ENCODE measurements around the gene DLG5.

DLG5 gene

DNA sequence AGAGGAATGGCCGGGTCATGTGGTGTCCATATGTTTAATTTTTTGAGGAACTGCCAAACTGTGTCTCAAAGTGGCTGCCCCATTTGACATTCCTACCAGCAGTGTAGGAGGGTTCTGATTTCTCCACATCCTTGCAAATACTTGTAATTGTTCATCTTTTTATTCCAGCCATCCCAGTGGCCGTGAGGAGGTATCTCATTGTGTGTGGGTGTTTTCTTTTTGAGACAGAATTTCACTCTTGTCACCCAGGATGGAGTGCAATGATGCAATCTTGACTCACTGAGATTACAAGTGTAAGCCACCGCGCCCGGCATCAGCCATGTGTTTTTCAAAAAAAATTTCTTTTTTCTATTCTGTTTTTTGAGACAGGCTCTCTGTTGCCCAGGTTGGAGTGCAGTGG is 38.7 kb upstream of the DLG5 start:
- H3K36me3 ChIP-seq (ENCODE audit: control insufficient read depth, insufficient read depth, low read length): no peaks in the 10 kb centered on the region

GRCh38 chr10:77964811-77965210 is 38.3 kb upstream of the DLG5 start:
- no peak overlapping the region for H3K27ac ChIP-seq (ENCODE audit: insufficient read depth, low read length, poor library complexity, severe bottlenecking)
- H3K9me3 ChIP-seq (ENCODE audit: control insufficient read depth, low read length): no peaks in the 10 kb centered on the region
- H3K4me3 ChIP-seq (ENCODE audit: insufficient read depth, low read depth, low read length, poor library complexity, severe bottlenecking): no peak overlapping the region
- no peaks in the 10 kb centered on the region for H3K4me1 ChIP-seq (ENCODE audit: control insufficient read depth, insufficient read depth, low read length, poor library complexity, severe bottlenecking)
- no peak for DNase-seq
- no peaks in the 10 kb centered on the region for H3K27me3 ChIP-seq (replicated peaks; ENCODE audit: control insufficient read depth, insufficient read depth, low read length, poor library complexity, severe bottlenecking)
- H3K36me3 ChIP-seq (ENCODE audit: control insufficient read depth, insufficient read depth, low read length): no peaks in the 10 kb centered on the region

More for the DNA sequence above, 38.7 kb upstream of the DLG5 start:
- H3K27me3 ChIP-seq (replicated peaks; ENCODE audit: control insufficient read depth, insufficient read depth, low read length, poor library complexity, severe bottlenecking): no peaks in the 10 kb centered on the region
- H3K27ac ChIP-seq (ENCODE audit: insufficient read depth, low read length, poor library complexity, severe bottlenecking): no peak overlapping the region
- H3K4me3 ChIP-seq (ENCODE audit: insufficient read depth, low read depth, low read length, poor library complexity, severe bottlenecking): no peak overlapping the region
- no peak for DNase-seq
- H3K9me3 ChIP-seq (ENCODE audit: control insufficient read depth, low read length): no peaks in the 10 kb centered on the region
- H3K4me1 ChIP-seq (ENCODE audit: control insufficient read depth, insufficient read depth, low read length, poor library complexity, severe bottlenecking): no peaks in the 10 kb centered on the region

DNA sequence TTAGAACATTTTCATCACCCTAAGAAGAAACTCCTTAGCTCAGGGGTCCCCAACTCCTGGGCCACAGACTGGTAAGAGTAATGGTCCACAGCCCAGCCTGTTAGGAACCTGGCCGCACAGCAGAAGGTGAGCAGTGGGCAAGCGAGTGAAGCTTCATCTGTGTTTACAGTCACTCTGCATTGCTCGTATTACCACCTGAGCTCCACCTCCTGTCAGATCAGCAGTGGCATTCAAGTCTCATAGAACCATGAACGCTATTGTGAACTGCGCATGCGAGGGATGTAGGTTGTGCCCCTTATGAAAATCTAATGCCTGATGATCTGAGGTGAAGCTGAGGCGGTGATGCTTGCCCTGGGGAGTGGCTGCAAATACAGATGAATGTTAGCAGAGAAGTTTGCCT is 37.3 kb upstream of the DLG5 start:
- Histone ChIP-seq H3K4me1 (ENCODE audit: control insufficient read depth, insufficient read depth, low read length, poor library complexity, severe bottlenecking) (no peaks in the 10 kb centered on the region), H3K36me3 (ENCODE audit: control insufficient read depth, insufficient read depth, low read length) (no peaks in the 10 kb centered on the region), H3K9me3 (ENCODE audit: control insufficient read depth, low read length) (no peaks in the 10 kb centered on the region), H3K27ac (ENCODE audit: insufficient read depth, low read length, poor library complexity, severe bottlenecking) (no peak overlapping the region), H3K27me3 (replicated peaks; ENCODE audit: control insufficient read depth, insufficient read depth, low read length, poor library complexity, severe bottlenecking) (no peaks in the 10 kb centered on the region), H3K4me3 (ENCODE audit: insufficient read depth, low read depth, low read length, poor library complexity, severe bottlenecking) (no peak overlapping the region)
- DNase-seq: no peak

GRCh38 chr10:77962350-77963146 is 36.0 kb upstream of the DLG5 start:
- Histone ChIP-seq H3K4me1 (ENCODE audit: control insufficient read depth, insufficient read depth, low read length, poor library complexity, severe bottlenecking) (no peaks in the 10 kb centered on the region), H3K27ac (ENCODE audit: insufficient read depth, low read length, poor library complexity, severe bottlenecking) (no peak overlapping the region), H3K9me3 (ENCODE audit: control insufficient read depth, low read length) (no peaks in the 10 kb centered on the region), H3K36me3 (ENCODE audit: control insufficient read depth, insufficient read depth, low read length) (no peaks in the 10 kb centered on the region), H3K4me3 (ENCODE audit: insufficient read depth, low read depth, low read length, poor library complexity, severe bottlenecking) (no peak overlapping the region), H3K27me3 (replicated peaks; ENCODE audit: control insufficient read depth, insufficient read depth, low read length, poor library complexity, severe bottlenecking) (no peaks in the 10 kb centered on the region)
- no peak for DNase-seq

DNA sequence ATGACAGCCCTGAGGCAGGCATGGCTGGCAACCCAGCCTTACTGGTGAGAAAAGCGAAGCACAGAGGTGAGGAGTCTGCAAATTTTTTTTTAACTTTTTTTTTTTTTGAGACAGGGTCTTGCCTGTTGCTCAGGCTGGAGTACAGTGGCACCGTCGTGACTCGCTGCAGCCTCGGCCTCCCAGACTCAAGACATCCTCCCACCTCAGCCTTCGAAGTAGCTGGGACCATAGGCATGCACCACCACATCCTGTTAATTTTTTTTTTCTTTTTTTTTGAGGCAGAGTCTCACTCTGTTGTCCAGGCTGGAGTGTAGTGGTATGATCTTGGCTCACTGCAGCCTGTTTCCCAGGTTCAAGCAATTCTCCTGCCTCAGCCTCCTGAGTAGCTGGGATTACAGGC is 35.1 kb upstream of the DLG5 start:
- H3K9me3 ChIP-seq (ENCODE audit: control insufficient read depth, low read length): no peaks in the 10 kb centered on the region
- no peaks in the 10 kb centered on the region for H3K4me1 ChIP-seq (ENCODE audit: control insufficient read depth, insufficient read depth, low read length, poor library complexity, severe bottlenecking)
- H3K27ac ChIP-seq (ENCODE audit: insufficient read depth, low read length, poor library complexity, severe bottlenecking): no peak overlapping the region
- no peaks in the 10 kb centered on the region for H3K36me3 ChIP-seq (ENCODE audit: control insufficient read depth, insufficient read depth, low read length)
- no peak for DNase-seq
- no peaks in the 10 kb centered on the region for H3K27me3 ChIP-seq (replicated peaks; ENCODE audit: control insufficient read depth, insufficient read depth, low read length, poor library complexity, severe bottlenecking)
- no peak overlapping the region for H3K4me3 ChIP-seq (ENCODE audit: insufficient read depth, low read depth, low read length, poor library complexity, severe bottlenecking)

DNA sequence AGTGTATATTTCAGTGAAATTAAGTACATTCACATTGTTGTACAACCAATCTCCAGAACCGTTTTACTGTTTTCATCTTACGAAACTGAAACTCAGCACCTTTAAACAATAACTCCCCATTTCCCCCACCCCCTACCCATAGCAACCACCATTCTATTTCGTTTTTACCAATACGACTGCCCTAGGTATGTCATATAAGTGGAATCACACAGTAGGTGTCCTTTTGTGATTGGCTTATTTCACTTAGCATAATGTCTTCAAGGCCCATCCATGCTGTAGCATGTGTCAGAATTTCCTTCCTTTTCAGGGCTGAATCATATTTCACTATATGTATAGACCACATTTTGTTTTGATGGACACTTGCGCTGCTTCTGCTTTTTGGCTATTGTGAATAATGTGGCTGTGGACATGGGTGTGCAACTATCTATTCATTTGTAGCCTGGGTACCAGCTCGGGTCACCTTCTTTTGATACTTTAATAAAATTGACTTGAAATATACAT is 34.3 kb upstream of the DLG5 start:
- Histone ChIP-seq H3K36me3 (ENCODE audit: control insufficient read depth, insufficient read depth, low read length) (no peaks in the 10 kb centered on the region), H3K4me3 (ENCODE audit: insufficient read depth, low read depth, low read length, poor library complexity, severe bottlenecking) (no peak overlapping the region), H3K27ac (ENCODE audit: insufficient read depth, low read length, poor library complexity, severe bottlenecking) (no peak overlapping the region), H3K9me3 (ENCODE audit: control insufficient read depth, low read length) (no peaks in the 10 kb centered on the region), H3K27me3 (replicated peaks; ENCODE audit: control insufficient read depth, insufficient read depth, low read length, poor library complexity, severe bottlenecking) (no peaks in the 10 kb centered on the region), H3K4me1 (ENCODE audit: control insufficient read depth, insufficient read depth, low read length, poor library complexity, severe bottlenecking) (no peaks in the 10 kb centered on the region)
- DNase-seq: no peak

DNA sequence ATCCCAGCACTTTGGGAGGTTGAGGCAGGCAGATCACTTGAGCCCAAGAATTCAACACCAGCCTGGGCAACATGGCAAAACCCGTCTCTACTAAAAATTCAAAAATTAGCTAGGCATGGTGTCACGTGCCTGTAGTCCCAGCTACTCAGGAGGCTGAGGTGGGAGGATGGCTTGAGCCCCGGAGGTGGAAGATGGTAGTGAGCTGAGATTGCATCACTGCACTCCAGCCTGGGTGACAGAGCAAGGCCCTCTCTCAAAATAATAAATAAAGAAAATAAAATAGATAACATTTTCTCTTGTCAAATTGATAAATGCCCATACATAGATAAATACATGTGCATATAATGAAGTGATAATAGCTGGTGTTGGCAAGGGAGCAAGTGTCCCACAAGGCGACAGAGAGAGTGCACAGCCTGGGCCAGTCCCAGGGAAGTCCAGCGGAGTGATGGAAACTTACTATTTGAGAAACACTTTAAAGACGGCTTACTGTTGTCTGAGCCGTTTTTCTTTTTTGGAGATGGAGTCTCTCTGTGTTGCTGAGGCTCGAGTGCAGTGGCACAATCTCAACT is 33.4 kb upstream of the DLG5 start:
- Histone ChIP-seq H3K4me1 (ENCODE audit: control insufficient read depth, insufficient read depth, low read length, poor library complexity, severe bottlenecking) (no peaks in the 10 kb centered on the region), H3K27ac (ENCODE audit: insufficient read depth, low read length, poor library complexity, severe bottlenecking) (no peak overlapping the region)

GRCh38 chr10:77959384-77959783 is 32.8 kb upstream of the DLG5 start:
- no peak for DNase-seq
- Histone ChIP-seq H3K27ac (ENCODE audit: insufficient read depth, low read length, poor library complexity, severe bottlenecking) (no peak overlapping the region), H3K27me3 (replicated peaks; ENCODE audit: control insufficient read depth, insufficient read depth, low read length, poor library complexity, severe bottlenecking) (no peaks in the 10 kb centered on the region), H3K4me3 (ENCODE audit: insufficient read depth, low read depth, low read length, poor library complexity, severe bottlenecking) (no peak overlapping the region), H3K4me1 (ENCODE audit: control insufficient read depth, insufficient read depth, low read length, poor library complexity, severe bottlenecking) (no peaks in the 10 kb centered on the region), H3K36me3 (ENCODE audit: control insufficient read depth, insufficient read depth, low read length) (no peaks in the 10 kb centered on the region), H3K9me3 (ENCODE audit: control insufficient read depth, low read length) (no peaks in the 10 kb centered on the region)

More for the DNA sequence above, 33.4 kb upstream of the DLG5 start:
- Histone ChIP-seq H3K36me3 (ENCODE audit: control insufficient read depth, insufficient read depth, low read length) (no peaks in the 10 kb centered on the region), H3K4me3 (ENCODE audit: insufficient read depth, low read depth, low read length, poor library complexity, severe bottlenecking) (no peak overlapping the region), H3K27me3 (replicated peaks; ENCODE audit: control insufficient read depth, insufficient read depth, low read length, poor library complexity, severe bottlenecking) (no peaks in the 10 kb centered on the region), H3K9me3 (ENCODE audit: control insufficient read depth, low read length) (no peaks in the 10 kb centered on the region)
- DNase-seq: no peak

DNA sequence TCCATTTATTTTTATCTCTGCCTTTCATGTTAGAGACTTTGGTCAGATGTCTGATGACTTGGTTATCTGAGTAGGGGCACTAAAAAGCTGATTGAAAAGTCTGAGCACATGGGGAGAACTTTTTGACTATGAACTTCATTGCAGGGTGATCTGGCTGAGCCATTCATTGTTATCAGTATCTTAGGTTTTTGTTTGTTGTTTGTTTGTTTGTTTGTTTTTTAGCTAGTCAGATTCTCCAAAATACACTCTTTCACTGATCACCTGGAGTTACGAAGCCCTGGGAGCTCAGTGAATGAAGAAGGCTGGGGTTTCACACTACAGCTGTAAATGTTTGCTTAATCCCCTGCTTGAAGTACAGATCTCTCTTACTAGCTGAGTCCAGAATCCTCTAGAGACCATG is 28.6 kb upstream of the DLG5 start:
- Histone ChIP-seq H3K4me1 (ENCODE audit: control insufficient read depth, insufficient read depth, low read length, poor library complexity, severe bottlenecking) (no peaks in the 10 kb centered on the region), H3K9me3 (ENCODE audit: control insufficient read depth, low read length) (no peaks in the 10 kb centered on the region), H3K27me3 (replicated peaks; ENCODE audit: control insufficient read depth, insufficient read depth, low read length, poor library complexity, severe bottlenecking) (no peaks in the 10 kb centered on the region), H3K4me3 (ENCODE audit: insufficient read depth, low read depth, low read length, poor library complexity, severe bottlenecking) (no peak overlapping the region), H3K36me3 (ENCODE audit: control insufficient read depth, insufficient read depth, low read length) (no peaks in the 10 kb centered on the region), H3K27ac (ENCODE audit: insufficient read depth, low read length, poor library complexity, severe bottlenecking) (no peak overlapping the region)
- no peak for DNase-seq

- H3K9me3 ChIP-seq (ENCODE audit: control insufficient read depth, low read length): no peaks in the 10 kb centered on the region
- H3K27ac ChIP-seq (ENCODE audit: insufficient read depth, low read length, poor library complexity, severe bottlenecking): no peak overlapping the region
- no peak for DNase-seq
- H3K4me1 ChIP-seq (ENCODE audit: control insufficient read depth, insufficient read depth, low read length, poor library complexity, severe bottlenecking): no peaks in the 10 kb centered on the region
- H3K4me3 ChIP-seq (ENCODE audit: insufficient read depth, low read depth, low read length, poor library complexity, severe bottlenecking): no peak overlapping the region
- no peaks in the 10 kb centered on the region for H3K27me3 ChIP-seq (replicated peaks; ENCODE audit: control insufficient read depth, insufficient read depth, low read length, poor library complexity, severe bottlenecking)
- H3K36me3 ChIP-seq (ENCODE audit: control insufficient read depth, insufficient read depth, low read length): no peaks in the 10 kb centered on the region
Observed at GRCh38 chr10:77949167-77949566, 22.6 kb upstream of the DLG5 start.

Measured in effector memory CD4-positive, alpha-beta T cell (primary cell).